ENCODE measurements around the gene NR2C2AP.

- TF ChIP-seq SUZ12 (IDR thresholded peaks at IDR 0.05) (no peak), TARDBP (IDR thresholded peaks at IDR 0.05) (no peak), FOXM1 (IDR thresholded peaks at IDR 0.05; ENCODE audit: borderline replicate concordance) (no peak), NFRKB (IDR thresholded peaks at IDR 0.05) (no peak)
These were observed at the start of gene NR2C2AP for GRCh38 chr19:19203012-19203856.

All from HEK293T (cell line).